Astrocyte of the hippocampus (primary cell): ENCODE data around the gene GDF10.

Source experiments
- DNase-seq: peaks from one replicate; pipeline ENCODE4 v3.0.0; 2011; ENCODE audit warnings: low read depth, low spot score

Gene GDF10

DNA sequence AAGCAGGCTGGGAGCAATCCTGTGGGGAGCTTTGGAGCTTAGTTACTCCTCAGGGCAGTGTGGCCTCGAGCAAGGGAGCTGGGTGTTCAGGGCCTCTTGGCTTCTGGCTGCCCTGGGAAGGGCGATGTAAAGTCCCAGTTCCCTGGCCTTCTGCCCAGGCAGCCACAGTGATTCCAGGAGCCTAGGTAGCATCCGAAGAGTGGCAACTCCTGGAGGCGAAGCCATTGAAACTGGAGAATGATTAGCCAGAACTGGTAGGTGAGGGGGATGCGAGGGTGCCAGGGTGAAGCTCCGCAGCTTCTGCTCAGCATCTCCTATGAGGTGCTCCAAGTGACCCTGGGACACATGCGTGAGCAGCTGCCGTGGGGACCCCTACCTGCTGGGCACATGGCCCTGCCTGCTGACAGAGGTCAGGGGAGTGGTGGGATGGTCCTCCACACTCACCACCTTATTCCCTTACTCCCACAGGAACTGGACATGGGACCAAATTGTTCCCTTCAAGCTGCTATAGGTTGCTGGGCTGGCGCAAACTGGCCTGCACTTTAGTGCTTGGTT is 14.5 kb downstream of the GDF10 start:
- DNase-seq, result no peak

GRCh38 chr10:47315421-47315820 is 15.4 kb downstream of the GDF10 start:
- DNase-seq, result peak; percentile 23

DNA sequence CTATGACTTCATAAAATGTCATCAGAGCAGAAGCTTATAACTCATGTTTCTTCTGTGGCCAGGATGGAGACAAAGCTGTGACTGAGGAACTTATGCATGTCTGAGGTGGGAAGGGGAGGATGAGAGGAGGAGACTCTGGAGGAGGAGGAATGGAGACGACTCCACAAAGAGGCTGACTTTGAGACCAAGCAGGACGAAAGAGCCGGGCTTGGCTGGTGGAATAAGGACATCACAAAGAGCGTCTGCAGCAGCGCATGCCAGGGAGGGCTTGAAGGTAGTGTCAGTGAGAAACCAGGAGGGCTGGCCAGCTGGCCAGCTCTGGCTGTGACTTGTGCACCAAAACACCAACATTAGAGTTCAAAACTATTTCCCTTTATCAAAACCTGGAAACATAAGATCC is 16.1 kb downstream of the GDF10 start:
- DNase-seq, result no peak

- no peak for DNase-seq
Observed at GRCh38 chr10:47317251-47317650, 17.3 kb downstream of the GDF10 start.

DNA sequence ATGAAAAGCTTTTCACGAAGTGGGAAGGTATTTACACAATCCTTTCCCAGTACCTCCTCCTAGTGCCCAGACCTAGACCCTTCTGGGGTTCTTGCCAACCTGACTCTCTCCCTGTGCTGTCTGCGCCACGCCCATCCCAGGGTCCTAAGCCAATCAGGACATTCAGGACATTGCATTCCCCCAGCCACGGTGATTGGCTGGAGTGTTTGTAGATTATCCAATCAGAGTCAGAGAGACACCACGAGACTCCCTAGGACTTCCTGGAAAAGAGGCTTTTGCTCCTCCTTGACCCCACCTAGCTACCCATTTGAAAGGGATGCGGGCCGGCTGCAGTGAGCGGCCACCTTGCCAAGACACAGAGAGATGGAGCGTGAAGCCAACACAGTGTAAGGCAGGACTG is 18.7 kb downstream of the GDF10 start:
- DNase-seq, result no peak

GRCh38 chr10:47319784-47320183 is 19.8 kb downstream of the GDF10 start:
- no peak for DNase-seq

- no peak for DNase-seq
Observed at GRCh38 chr10:47320812-47321211, 20.8 kb downstream of the GDF10 start.

GRCh38 chr10:47321521-47322195 is 21.7 kb downstream of the GDF10 start:
- DNase-seq, result no peak

- DNase-seq, result no peak
Observed at GRCh38 chr10:47322300-47323061, 22.5 kb downstream of the GDF10 start, which contains the start of gene GDF2. Gene GDF2 (plus strand): TSS chr10:47322454. CDS start chr10:47322669, 215 bp downstream.

- DNase-seq, result no peak
Observed at GRCh38 chr10:47323087-47323486, 23.1 kb downstream of the GDF10 start.

DNA sequence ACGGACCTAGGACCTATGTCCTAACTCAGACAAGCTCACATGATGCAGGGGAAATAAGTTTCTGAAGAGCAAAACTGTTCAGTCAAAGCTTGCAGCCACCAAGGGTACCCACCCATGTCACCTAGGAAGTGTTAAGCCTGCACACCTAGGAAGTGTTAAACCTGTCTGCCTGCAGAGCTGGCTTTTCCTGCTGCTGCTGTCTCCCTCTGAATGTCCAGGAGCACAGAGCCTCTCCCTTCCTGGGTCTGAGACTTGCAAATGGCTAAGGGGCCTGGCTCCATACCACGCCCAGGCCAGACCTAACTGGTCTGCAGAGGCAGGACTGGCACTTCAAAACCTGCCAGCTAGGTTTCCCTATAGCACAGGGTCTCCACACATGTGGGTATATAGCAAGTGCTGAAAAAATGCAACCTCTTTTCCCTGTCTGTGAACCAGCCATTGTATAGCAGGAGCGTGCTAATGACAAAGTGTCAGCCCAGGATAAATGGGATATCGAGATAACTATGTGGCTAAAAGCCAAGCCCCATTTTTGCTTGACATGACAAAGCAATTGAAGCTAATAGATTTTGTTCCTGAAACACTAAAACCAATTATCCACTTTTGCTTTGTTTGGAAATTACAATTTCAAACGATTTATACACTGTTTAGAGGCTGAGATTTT is 23.8 kb downstream of the GDF10 start:
- no peak for DNase-seq

GRCh38 chr10:47325303-47326291 is 25.6 kb downstream of the GDF10 start:
- DNase-seq, result no peak

- no peak for DNase-seq
Observed at GRCh38 chr10:47326306-47326926, 26.4 kb downstream of the GDF10 start.

DNA sequence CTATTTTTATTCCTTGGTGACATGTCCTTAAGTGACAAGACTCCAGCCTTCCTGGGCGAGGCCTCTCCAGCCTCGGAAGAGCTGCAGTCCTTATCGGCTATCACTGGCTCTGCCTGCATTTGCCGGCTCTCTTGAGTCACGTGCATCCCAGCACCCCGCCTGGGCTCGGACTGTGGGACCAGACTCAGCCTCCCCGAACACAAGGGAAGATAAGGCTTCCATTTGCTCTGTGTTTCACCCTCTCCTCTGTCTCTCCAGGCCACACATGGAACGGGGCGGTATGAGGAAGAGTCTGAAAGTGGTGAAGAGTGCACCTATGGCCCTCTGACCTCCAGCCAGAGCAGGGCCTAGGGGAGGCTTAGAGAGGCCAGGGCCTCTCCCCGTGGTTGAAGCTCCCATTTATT is 26.9 kb downstream of the GDF10 start:
- DNase-seq, result no peak

- no peak for DNase-seq
Observed at GRCh38 chr10:47329855-47330254, 29.9 kb downstream of the GDF10 start.

DNA sequence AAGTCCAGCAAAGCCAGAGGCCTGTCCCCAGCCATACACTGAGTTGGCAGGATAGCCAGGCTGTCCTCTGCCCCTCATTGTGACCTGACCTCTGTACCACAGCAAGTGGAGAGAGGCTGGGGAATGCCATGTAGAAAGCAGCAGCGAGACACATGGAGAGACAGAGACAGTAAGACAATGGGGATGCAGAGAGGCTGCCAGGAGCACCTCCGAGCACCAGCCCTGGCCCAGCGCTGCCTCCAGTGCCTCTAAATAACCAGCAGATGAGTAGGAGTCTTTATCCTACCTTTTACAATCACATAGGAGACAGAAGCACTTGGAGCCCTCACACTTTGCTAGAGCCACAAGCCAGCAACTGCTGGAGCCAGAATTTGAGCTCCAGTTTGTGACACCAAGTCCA is 30.4 kb downstream of the GDF10 start:
- DNase-seq, result no peak

DNA sequence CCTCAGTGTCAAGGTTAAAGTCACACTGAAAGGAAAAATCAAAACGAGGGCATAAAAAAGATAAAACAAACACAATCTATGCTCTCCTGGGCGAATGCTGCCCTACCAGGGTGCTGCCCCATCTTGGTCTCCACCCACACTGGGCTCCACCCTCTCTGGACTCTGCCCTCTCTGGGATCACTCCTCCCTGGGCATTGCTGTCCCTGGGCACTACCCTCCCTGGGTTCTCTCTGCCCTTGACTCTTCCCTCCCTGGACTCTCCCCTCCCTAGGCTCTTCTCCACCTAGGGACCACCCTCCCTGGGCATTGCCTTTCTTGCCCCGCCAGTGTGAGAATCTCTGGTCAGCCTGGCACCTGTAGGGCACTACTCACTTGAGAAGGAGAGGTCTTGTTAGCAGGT is 30.8 kb downstream of the GDF10 start:
- no peak for DNase-seq

- DNase-seq, result no peak
Observed at GRCh38 chr10:47331491-47331890, 31.5 kb downstream of the GDF10 start.

- DNase-seq, result no peak
Observed at GRCh38 chr10:47331954-47332353, 32.0 kb downstream of the GDF10 start.

GRCh38 chr10:47332371-47332770 is 32.4 kb downstream of the GDF10 start:
- DNase-seq, result no peak

DNA sequence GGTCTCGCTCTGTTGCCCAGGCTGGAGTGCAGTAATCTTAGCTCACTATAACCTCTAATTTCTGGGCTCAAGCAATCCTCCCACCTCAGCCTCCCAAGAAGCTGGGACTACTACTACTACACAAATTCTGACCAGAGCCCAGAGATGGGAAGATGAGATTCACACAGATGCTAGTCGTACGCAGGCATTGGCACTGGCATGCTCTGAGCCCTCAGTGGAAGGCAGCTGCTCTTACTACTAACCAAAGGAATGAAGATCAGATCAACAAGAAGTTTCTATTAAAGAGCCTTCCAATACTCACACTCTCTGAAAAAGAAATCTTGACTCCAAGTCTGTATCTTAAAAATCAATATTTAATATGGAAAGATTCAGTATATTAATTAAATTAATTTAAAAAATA is 32.9 kb downstream of the GDF10 start:
- DNase-seq, result no peak
